Activated CD8-positive, alpha-beta memory T cell treated with anti-CD3 and anti-CD28 coated beads, Interleukin-2, amount 50 U/mL, for 4 hours (primary cell): ENCODE data around the gene PTPN1.

ENCODE experiments used
- DNase-seq: peaks from one replicate; pipeline ENCODE4 v3.0.0-alpha.2; 2020

Gene PTPN1

GRCh38 chr20:50514750-50515149 is 4.6 kb downstream of the PTPN1 start:
- no peak for DNase-seq

- DNase-seq = no peak
Measured at GRCh38 chr20:50515471-50516106, 5.4 kb downstream of the PTPN1 start.

- no peak for DNase-seq
Measured at GRCh38 chr20:50516180-50516934, 6.2 kb downstream of the PTPN1 start.

GRCh38 chr20:50516935-50517816 is 7.0 kb downstream of the PTPN1 start:
- no peak for DNase-seq

GRCh38 chr20:50517817-50518154 is 7.6 kb downstream of the PTPN1 start:
- no peak for DNase-seq

- no peak for DNase-seq
Measured at GRCh38 chr20:50518270-50518721, 8.1 kb downstream of the PTPN1 start.

- no peak for DNase-seq
Measured at GRCh38 chr20:50519036-50519762, 9.0 kb downstream of the PTPN1 start.

GRCh38 chr20:50520222-50520880 is 10.2 kb downstream of the PTPN1 start:
- DNase-seq = peak; percentile 23

- DNase-seq = no peak
Measured at GRCh38 chr20:50521221-50522052, 11.3 kb downstream of the PTPN1 start.

GRCh38 chr20:50522053-50522674 is 12.0 kb downstream of the PTPN1 start:
- DNase-seq = no peak

GRCh38 chr20:50523552-50524167 is 13.5 kb downstream of the PTPN1 start:
- DNase-seq = no peak

GRCh38 chr20:50525681-50526080 is 15.5 kb downstream of the PTPN1 start:
- no peak for DNase-seq

GRCh38 chr20:50526403-50526989 is 16.3 kb downstream of the PTPN1 start:
- no peak for DNase-seq

GRCh38 chr20:50527068-50527605 is 17.0 kb downstream of the PTPN1 start:
- DNase-seq = no peak

- DNase-seq = no peak
Measured at GRCh38 chr20:50528129-50528528, 17.9 kb downstream of the PTPN1 start.

- no peak for DNase-seq
Measured at GRCh38 chr20:50528804-50529351, 18.7 kb downstream of the PTPN1 start.

- DNase-seq = no peak
Measured at GRCh38 chr20:50532221-50532620, 22.0 kb downstream of the PTPN1 start.

GRCh38 chr20:50533061-50533460 is 22.9 kb downstream of the PTPN1 start:
- DNase-seq = no peak

- DNase-seq = no peak
Measured at GRCh38 chr20:50533464-50533863, 23.3 kb downstream of the PTPN1 start.
